Measurements from ENCODE around the gene MSH3. TPM values are rescaled to one million over a fixed set of nuclear protein-coding genes. Genes with fewer than 3 reads are reported as not detected.

Gene MSH3
- polyA plus RNA-seq, 4 donors, result 3.5 to 15.6 (median 4.8) TPM

DNA sequence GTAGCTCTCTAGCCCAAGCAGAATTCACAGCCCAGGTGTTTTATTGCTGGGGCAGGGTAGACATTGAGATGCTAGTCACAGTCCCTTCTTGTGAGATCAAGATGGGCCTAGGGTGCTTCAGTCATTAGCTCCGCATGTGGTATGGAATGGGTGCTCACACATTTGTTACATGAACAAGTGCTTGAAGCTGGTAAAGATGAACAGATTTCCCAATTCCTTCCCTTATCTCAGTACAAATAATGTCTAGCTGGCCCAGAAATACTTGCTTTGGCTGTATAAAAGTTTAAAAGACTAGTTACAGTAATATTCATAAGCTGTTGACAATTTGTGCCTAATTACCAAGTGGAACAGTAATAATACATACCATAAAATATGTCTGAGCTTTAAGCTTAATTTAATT lies 143.7 kb downstream of the MSH3 start:
- H3K4me3 ChIP-seq (ENCODE audit: low read depth in 1 of 3, low read length in 3 of 3), result no peak overlapping the region
- WGBS, 3 donors, result 93 to 100% (median 100%) methylated on average over 1 of the region's 1 CpG
- peaks cover 3 to 21% (median 16%) of the 10 kb centered on the region in 3 donors for H3K36me3 ChIP-seq (ENCODE audit: control insufficient read depth in 3 of 3, insufficient read depth in 2 of 3, low read depth in 1 of 3, low read length in 3 of 3)
- no peak overlapping the region for H3K27ac ChIP-seq (ENCODE audit: low read depth in 1 of 3, low read length in 2 of 3)
- DNase-seq (no peak), FAIRE-seq (no peak)
- H3K27me3 ChIP-seq (ENCODE audit: control insufficient read depth in 3 of 3, insufficient read depth in 3 of 3, low read length in 3 of 3), result no peaks in the 10 kb centered on the region
- H3K4me1 ChIP-seq (ENCODE audit: control insufficient read depth in 3 of 3, insufficient read depth in 2 of 3, low read depth in 1 of 3, low read length in 2 of 3), result no peaks in the 10 kb centered on the region
- H3K9me3 ChIP-seq (ENCODE audit: control insufficient read depth in 2 of 2, insufficient read depth in 1 of 2, low read depth in 1 of 2, low read length in 1 of 2), result peaks cover 0 to 5% of the 10 kb centered on the region in 2 donors

DNA sequence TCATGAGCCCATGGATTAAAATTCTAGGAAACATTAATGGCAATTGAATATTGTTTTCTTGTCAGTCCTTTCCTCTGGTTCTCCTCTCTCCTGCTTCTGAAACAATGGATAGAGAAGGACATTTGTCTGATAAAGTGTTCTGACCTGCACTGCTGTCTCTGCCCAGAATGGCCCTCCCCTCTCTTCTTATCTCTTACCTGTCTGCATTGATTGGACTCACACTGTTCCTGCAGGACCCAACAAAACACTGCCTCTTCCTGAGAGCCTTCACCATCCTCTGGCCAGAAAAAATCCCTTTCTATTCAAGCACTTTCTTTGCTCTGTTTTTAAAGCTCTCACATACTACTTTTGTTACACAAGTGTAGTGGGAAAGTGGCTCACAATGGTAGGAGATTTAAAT lies 144.2 kb downstream of the MSH3 start:
- H3K4me1 ChIP-seq (ENCODE audit: control insufficient read depth in 3 of 3, insufficient read depth in 2 of 3, low read depth in 1 of 3, low read length in 2 of 3), result no peaks in the 10 kb centered on the region
- peaks cover 0 to 5% of the 10 kb centered on the region in 2 donors for H3K9me3 ChIP-seq (ENCODE audit: control insufficient read depth in 2 of 2, insufficient read depth in 1 of 2, low read depth in 1 of 2, low read length in 1 of 2)
- no peak overlapping the region for H3K4me3 ChIP-seq (ENCODE audit: low read depth in 1 of 3, low read length in 3 of 3)
- no peaks in the 10 kb centered on the region for H3K27me3 ChIP-seq (ENCODE audit: control insufficient read depth in 3 of 3, insufficient read depth in 3 of 3, low read length in 3 of 3)
- FAIRE-seq, result no peak
- no peak overlapping the region for H3K27ac ChIP-seq (ENCODE audit: low read depth in 1 of 3, low read length in 2 of 3)
- H3K36me3 ChIP-seq (ENCODE audit: control insufficient read depth in 3 of 3, insufficient read depth in 2 of 3, low read depth in 1 of 3, low read length in 3 of 3), result peaks cover 3 to 19% (median 12%) of the 10 kb centered on the region in 3 donors
- DNase-seq, result no peak

- peaks cover 0 to 5% of the 10 kb centered on the region in 2 donors for H3K9me3 ChIP-seq (ENCODE audit: control insufficient read depth in 2 of 2, insufficient read depth in 1 of 2, low read depth in 1 of 2, low read length in 1 of 2)
- H3K36me3 ChIP-seq (ENCODE audit: control insufficient read depth in 3 of 3, insufficient read depth in 2 of 3, low read depth in 1 of 3, low read length in 3 of 3), result peaks cover 3 to 18% (median 8%) of the 10 kb centered on the region in 3 donors
- H3K4me3 ChIP-seq (ENCODE audit: low read depth in 1 of 3, low read length in 3 of 3), result no peak overlapping the region
- DNase-seq (no peak), FAIRE-seq (no peak)
- H3K4me1 ChIP-seq (ENCODE audit: control insufficient read depth in 3 of 3, insufficient read depth in 2 of 3, low read depth in 1 of 3, low read length in 2 of 3), result no peaks in the 10 kb centered on the region
- no peaks in the 10 kb centered on the region for H3K27me3 ChIP-seq (ENCODE audit: control insufficient read depth in 3 of 3, insufficient read depth in 3 of 3, low read length in 3 of 3)
- no peak overlapping the region for H3K27ac ChIP-seq (ENCODE audit: low read depth in 1 of 3, low read length in 2 of 3)
- 71 to 77% (median 75%) methylated on average over 4 of the region's 4 CpGs for WGBS, 3 donors
These were observed 144.6 kb downstream of the MSH3 start for GRCh38 chr5:80799041-80799440.

- WGBS, 3 donors, result 96 to 99% (median 97%) methylated on average over 2 of the region's 2 CpGs
- DNase-seq, result no peak
- FAIRE-seq, result no peak
- Histone ChIP-seq H3K36me3 (ENCODE audit: control insufficient read depth in 3 of 3, insufficient read depth in 2 of 3, low read depth in 1 of 3, low read length in 3 of 3) (peaks cover 3 to 19% (median 8%) of the 10 kb centered on the region in 3 donors), H3K9me3 (ENCODE audit: control insufficient read depth in 2 of 2, insufficient read depth in 1 of 2, low read depth in 1 of 2, low read length in 1 of 2) (peaks cover 0 to 5% of the 10 kb centered on the region in 2 donors), H3K27ac (ENCODE audit: low read depth in 1 of 3, low read length in 2 of 3) (no peak overlapping the region), H3K4me3 (ENCODE audit: low read depth in 1 of 3, low read length in 3 of 3) (no peak overlapping the region), H3K4me1 (ENCODE audit: control insufficient read depth in 3 of 3, insufficient read depth in 2 of 3, low read depth in 1 of 3, low read length in 2 of 3) (no peaks in the 10 kb centered on the region), H3K27me3 (ENCODE audit: control insufficient read depth in 3 of 3, insufficient read depth in 3 of 3, low read length in 3 of 3) (no peaks in the 10 kb centered on the region)
These were observed 145.1 kb downstream of the MSH3 start for GRCh38 chr5:80799573-80799972.

- no peaks in the 10 kb centered on the region for H3K27me3 ChIP-seq (ENCODE audit: control insufficient read depth in 3 of 3, insufficient read depth in 3 of 3, low read length in 3 of 3)
- no peak overlapping the region for H3K4me3 ChIP-seq (ENCODE audit: low read depth in 1 of 3, low read length in 3 of 3)
- H3K9me3 ChIP-seq (ENCODE audit: control insufficient read depth in 2 of 2, insufficient read depth in 1 of 2, low read depth in 1 of 2, low read length in 1 of 2), result no peaks in the 10 kb centered on the region
- DNase-seq (no peak), FAIRE-seq (no peak)
- H3K36me3 ChIP-seq (ENCODE audit: control insufficient read depth in 3 of 3, insufficient read depth in 2 of 3, low read depth in 1 of 3, low read length in 3 of 3), result peaks cover 0 to 12% (median 7%) of the 10 kb centered on the region in 3 donors
- 84 to 93% (median 93%) methylated on average over 1 of the region's 1 CpG for WGBS, 3 donors
- no peak overlapping the region for H3K27ac ChIP-seq (ENCODE audit: low read depth in 1 of 3, low read length in 2 of 3)
- H3K4me1 ChIP-seq (ENCODE audit: control insufficient read depth in 3 of 3, insufficient read depth in 2 of 3, low read depth in 1 of 3, low read length in 2 of 3), result no peaks in the 10 kb centered on the region
These were observed 149.9 kb downstream of the MSH3 start for GRCh38 chr5:80804332-80804731.

DNA sequence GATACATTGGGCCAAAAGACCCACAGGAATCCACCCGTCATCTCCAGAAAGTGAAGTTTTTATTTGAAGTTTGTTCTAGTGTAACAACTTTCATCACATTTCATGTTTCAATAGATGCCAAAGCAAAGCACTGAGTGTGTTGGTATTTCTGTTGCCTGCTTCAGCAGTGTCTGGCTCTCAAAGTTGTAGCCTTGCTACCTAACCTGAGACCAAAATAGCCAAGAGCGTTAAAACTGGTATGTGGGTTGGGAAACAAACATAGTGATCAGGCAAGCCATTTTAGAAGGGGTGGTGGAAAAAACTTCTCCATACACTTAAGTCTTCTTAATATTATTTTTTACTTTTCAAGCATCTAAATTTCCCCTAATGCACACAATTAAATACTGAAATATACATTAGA lies 150.6 kb downstream of the MSH3 start:
- 97 to 98% (median 98%) methylated on average over 2 of the region's 2 CpGs for WGBS, 3 donors
- FAIRE-seq, result no peak
- Histone ChIP-seq H3K4me3 (ENCODE audit: low read depth in 1 of 3, low read length in 3 of 3) (no peak overlapping the region), H3K4me1 (ENCODE audit: control insufficient read depth in 3 of 3, insufficient read depth in 2 of 3, low read depth in 1 of 3, low read length in 2 of 3) (no peaks in the 10 kb centered on the region), H3K9me3 (ENCODE audit: control insufficient read depth in 2 of 2, insufficient read depth in 1 of 2, low read depth in 1 of 2, low read length in 1 of 2) (no peaks in the 10 kb centered on the region), H3K27ac (ENCODE audit: low read depth in 1 of 3, low read length in 2 of 3) (no peak overlapping the region), H3K27me3 (ENCODE audit: control insufficient read depth in 3 of 3, insufficient read depth in 3 of 3, low read length in 3 of 3) (no peaks in the 10 kb centered on the region), H3K36me3 (ENCODE audit: control insufficient read depth in 3 of 3, insufficient read depth in 2 of 3, low read depth in 1 of 3, low read length in 3 of 3) (peaks cover 0 to 12% (median 7%) of the 10 kb centered on the region in 3 donors)
- DNase-seq, result no peak

DNA sequence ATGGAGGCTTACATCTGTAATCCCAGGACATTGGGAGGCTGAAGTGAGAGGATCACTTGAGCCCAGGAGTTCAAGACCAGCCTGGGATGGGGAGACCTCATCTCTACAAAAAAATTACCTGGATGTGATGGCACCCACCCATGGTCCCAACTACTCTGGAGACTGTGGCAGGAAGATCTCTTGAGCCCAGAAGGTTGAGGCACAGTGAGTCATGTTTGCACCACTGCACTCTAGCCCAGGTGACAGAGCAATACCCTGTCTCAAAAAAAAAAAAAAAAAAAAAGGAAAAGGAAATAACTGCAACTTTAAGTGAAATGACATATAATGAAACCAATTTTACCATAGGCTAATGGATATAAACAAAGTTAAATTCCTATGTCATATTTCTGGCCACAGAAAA lies 152.5 kb downstream of the MSH3 start:
- H3K9me3 ChIP-seq (ENCODE audit: control insufficient read depth in 2 of 2, insufficient read depth in 1 of 2, low read depth in 1 of 2, low read length in 1 of 2), result no peaks in the 10 kb centered on the region
- H3K4me3 ChIP-seq (ENCODE audit: low read depth in 1 of 3, low read length in 3 of 3), result no peak overlapping the region
- no peaks in the 10 kb centered on the region for H3K27me3 ChIP-seq (ENCODE audit: control insufficient read depth in 3 of 3, insufficient read depth in 3 of 3, low read length in 3 of 3)
- FAIRE-seq, result no peak
- no peak overlapping the region for H3K27ac ChIP-seq (ENCODE audit: low read depth in 1 of 3, low read length in 2 of 3)
- peaks cover 0 to 9% (median 6%) of the 10 kb centered on the region in 3 donors for H3K36me3 ChIP-seq (ENCODE audit: control insufficient read depth in 3 of 3, insufficient read depth in 2 of 3, low read depth in 1 of 3, low read length in 3 of 3)
- H3K4me1 ChIP-seq (ENCODE audit: control insufficient read depth in 3 of 3, insufficient read depth in 2 of 3, low read depth in 1 of 3, low read length in 2 of 3), result no peaks in the 10 kb centered on the region
- DNase-seq, result no peak

DNA sequence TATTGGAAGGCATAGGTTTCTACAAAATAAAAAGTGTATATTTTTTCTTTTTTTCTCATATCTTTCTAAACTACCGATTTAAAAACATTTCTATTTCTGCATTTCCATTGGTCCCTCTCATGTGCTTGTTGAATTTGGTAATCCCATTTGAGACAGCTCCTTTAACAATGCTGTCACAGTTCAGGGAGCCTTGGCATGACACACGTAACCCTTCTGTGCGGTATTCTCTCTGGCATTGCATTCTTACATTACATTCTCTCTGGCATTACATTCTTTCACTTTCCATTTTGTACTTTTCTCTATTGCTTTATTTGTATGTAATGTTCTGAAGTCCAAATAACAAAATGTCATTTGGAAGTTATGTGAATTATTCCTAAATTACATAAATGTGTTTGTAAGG lies 155.0 kb downstream of the MSH3 start:
- FAIRE-seq, result no peak
- Histone ChIP-seq H3K4me1 (ENCODE audit: control insufficient read depth in 3 of 3, insufficient read depth in 2 of 3, low read depth in 1 of 3, low read length in 2 of 3) (no peaks in the 10 kb centered on the region), H3K9me3 (ENCODE audit: control insufficient read depth in 2 of 2, insufficient read depth in 1 of 2, low read depth in 1 of 2, low read length in 1 of 2) (no peaks in the 10 kb centered on the region), H3K4me3 (ENCODE audit: low read depth in 1 of 3, low read length in 3 of 3) (no peak overlapping the region), H3K27me3 (ENCODE audit: control insufficient read depth in 3 of 3, insufficient read depth in 3 of 3, low read length in 3 of 3) (no peaks in the 10 kb centered on the region), H3K27ac (ENCODE audit: low read depth in 1 of 3, low read length in 2 of 3) (no peak overlapping the region), H3K36me3 (ENCODE audit: control insufficient read depth in 3 of 3, insufficient read depth in 2 of 3, low read depth in 1 of 3, low read length in 3 of 3) (peaks cover 1 to 17% (median 9%) of the 10 kb centered on the region in 3 donors)
- DNase-seq, result no peak
- WGBS, 3 donors, result 91 to 99% (median 98%) methylated on average over 3 of the region's 3 CpGs

DNA sequence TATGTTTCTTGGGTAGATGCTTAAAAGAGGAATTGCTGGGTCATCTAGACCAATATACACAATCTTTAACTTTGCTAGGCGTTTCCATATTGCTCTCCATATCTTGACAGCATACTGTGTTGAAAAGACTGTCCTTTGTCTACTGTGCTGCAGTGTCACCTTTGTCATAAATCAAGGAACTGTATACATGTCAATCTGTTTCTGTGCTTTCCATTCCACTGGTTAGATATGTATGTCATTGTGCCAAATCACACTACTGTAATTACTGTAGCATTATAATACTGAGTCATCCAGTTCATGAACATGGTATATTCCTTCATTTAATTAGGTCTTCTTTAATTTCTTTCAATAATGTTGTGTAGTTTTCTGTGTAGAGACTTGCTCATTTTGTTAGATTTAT lies 156.0 kb downstream of the MSH3 start:
- no peaks in the 10 kb centered on the region for H3K27me3 ChIP-seq (ENCODE audit: control insufficient read depth in 3 of 3, insufficient read depth in 3 of 3, low read length in 3 of 3)
- FAIRE-seq (no peak), DNase-seq (peak in 1 of 2 donors; percentile 25)
- no peak overlapping the region for H3K4me3 ChIP-seq (ENCODE audit: low read depth in 1 of 3, low read length in 3 of 3)
- peaks cover 3 to 14% (median 10%) of the 10 kb centered on the region in 3 donors for H3K36me3 ChIP-seq (ENCODE audit: control insufficient read depth in 3 of 3, insufficient read depth in 2 of 3, low read depth in 1 of 3, low read length in 3 of 3)
- no peak overlapping the region for H3K27ac ChIP-seq (ENCODE audit: low read depth in 1 of 3, low read length in 2 of 3)
- 69 to 96% (median 86%) methylated on average over 1 of the region's 1 CpG for WGBS, 3 donors
- no peaks in the 10 kb centered on the region for H3K9me3 ChIP-seq (ENCODE audit: control insufficient read depth in 2 of 2, insufficient read depth in 1 of 2, low read depth in 1 of 2, low read length in 1 of 2)
- H3K4me1 ChIP-seq (ENCODE audit: control insufficient read depth in 3 of 3, insufficient read depth in 2 of 3, low read depth in 1 of 3, low read length in 2 of 3), result no peaks in the 10 kb centered on the region

All from small intestine (tissue), 7 donors.